Measurements from ENCODE around the gene PXK. TPM values are rescaled to one million over a fixed set of nuclear protein-coding genes. Genes with fewer than 3 reads are reported as not detected.
"Not testable (repeated sequence)": the region's sequence is repeated elsewhere in the genome, so short reads cannot be mapped to it uniquely, and the experiment has no call there.

The PXK gene
- total and polyA plus RNA-seq, 2 experiments from 2014 or later: 29.5 to 37.8 TPM

GRCh38 chr3:58290446-58290845 lies 42.2 kb upstream of the PXK start:
- DNase-seq (ENCODE audit: low spot score); H3K27ac ChIP-seq; H3K9me2 ChIP-seq (replicated peaks; ENCODE audit: insufficient read depth); H4K20me1 ChIP-seq (ENCODE audit: insufficient read depth, poor library complexity, severe bottlenecking); H3K4me2 ChIP-seq; H3K9me3 ChIP-seq (ENCODE audit: low read depth); H3K79me2 ChIP-seq; H3K27me3 ChIP-seq; H2AFZ ChIP-seq; H3K4me3 ChIP-seq; H3K4me1 ChIP-seq (ENCODE audit: insufficient read depth); H3K36me3 ChIP-seq (replicated peaks; ENCODE audit: insufficient read depth, low read depth): not testable (repeated sequence)
- 97% methylated on average over 11 of the region's 33 CpGs for WGBS (ENCODE audit: low lambda C conversion rate, missing lambda C conversion rate)

DNA sequence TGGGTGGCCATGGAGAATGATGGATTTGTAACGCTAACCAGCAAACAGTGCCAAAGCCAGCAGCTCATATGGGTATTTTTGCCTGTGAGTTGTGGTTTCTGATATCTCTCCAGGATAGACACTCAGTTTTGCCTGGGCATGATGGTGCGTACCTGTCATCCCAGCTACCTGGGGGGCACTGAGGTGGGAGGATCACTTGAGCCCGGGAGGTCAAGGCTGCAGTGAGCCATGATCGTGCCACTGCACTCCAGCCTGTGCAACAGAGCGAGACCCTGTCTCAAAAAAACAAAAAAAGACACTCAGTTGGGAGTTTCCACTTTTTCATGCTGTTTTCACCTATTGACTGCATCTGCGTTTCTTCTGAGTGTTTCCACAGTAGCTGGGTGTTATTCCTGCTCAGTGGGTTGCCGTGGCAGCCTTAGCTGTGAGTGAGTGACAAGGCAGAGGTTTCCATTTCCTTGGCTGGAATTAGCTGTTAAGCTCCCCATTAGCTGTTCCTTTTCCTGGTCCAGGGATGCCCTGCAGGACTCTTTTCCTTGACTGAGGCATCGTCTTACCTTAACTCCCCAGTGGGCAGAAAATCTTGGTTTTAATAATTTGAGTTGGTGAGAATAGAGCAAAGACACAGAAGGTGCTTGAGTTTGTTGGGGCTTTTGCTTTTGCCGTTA lies 40.9 kb upstream of the PXK start:
- WGBS (ENCODE audit: low lambda C conversion rate, missing lambda C conversion rate): 85% methylated on average over 9 of the region's 9 CpGs

GRCh38 chr3:58292866-58293265 lies 39.8 kb upstream of the PXK start:
- Histone ChIP-seq H3K27ac (no peak overlapping the region), H3K9me2 (replicated peaks; ENCODE audit: insufficient read depth) (no peaks in the 10 kb centered on the region), H3K4me3 (no peak overlapping the region), H3K4me2 (no peak overlapping the region), H3K9me3 (ENCODE audit: low read depth) (no peaks in the 10 kb centered on the region), H4K20me1 (ENCODE audit: insufficient read depth, poor library complexity, severe bottlenecking) (no peaks in the 10 kb centered on the region), H2AFZ (no peak overlapping the region), H3K36me3 (replicated peaks; ENCODE audit: insufficient read depth, low read depth) (no peaks in the 10 kb centered on the region), H3K4me1 (ENCODE audit: insufficient read depth) (no peaks in the 10 kb centered on the region), H3K27me3 (no peaks in the 10 kb centered on the region), H3K79me2 (no peaks in the 10 kb centered on the region)
- no peak for DNase-seq (ENCODE audit: low spot score)
- TF ChIP-seq EZH2 (IDR thresholded peaks at IDR 0.05; ENCODE audit: borderline replicate concordance) (no peak), EZH2phosphoT487 (IDR thresholded peaks at IDR 0.05; ENCODE audit: low read depth, severe bottlenecking, unreplicated experiment) (no peak)
- TF ChIP-seq, protein P1, sequence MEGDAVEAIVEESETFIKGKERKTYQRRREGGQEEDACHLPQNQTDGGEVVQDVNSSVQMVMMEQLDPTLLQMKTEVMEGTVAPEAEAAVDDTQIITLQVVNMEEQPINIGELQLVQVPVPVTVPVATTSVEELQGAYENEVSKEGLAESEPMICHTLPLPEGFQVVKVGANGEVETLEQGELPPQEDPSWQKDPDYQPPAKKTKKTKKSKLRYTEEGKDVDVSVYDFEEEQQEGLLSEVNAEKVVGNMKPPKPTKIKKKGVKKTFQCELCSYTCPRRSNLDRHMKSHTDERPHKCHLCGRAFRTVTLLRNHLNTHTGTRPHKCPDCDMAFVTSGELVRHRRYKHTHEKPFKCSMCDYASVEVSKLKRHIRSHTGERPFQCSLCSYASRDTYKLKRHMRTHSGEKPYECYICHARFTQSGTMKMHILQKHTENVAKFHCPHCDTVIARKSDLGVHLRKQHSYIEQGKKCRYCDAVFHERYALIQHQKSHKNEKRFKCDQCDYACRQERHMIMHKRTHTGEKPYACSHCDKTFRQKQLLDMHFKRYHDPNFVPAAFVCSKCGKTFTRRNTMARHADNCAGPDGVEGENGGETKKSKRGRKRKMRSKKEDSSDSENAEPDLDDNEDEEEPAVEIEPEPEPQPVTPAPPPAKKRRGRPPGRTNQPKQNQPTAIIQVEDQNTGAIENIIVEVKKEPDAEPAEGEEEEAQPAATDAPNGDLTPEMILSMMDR (IDR thresholded peaks at IDR 0.05; ENCODE audit: poor library complexity): no peak
- 90% methylated on average over 10 of the region's 10 CpGs for WGBS (ENCODE audit: low lambda C conversion rate, missing lambda C conversion rate)

More for the DNA sequence above, 40.9 kb upstream of the PXK start:
- no peak for TF ChIP-seq EZH2phosphoT487 (IDR thresholded peaks at IDR 0.05; ENCODE audit: low read depth, severe bottlenecking, unreplicated experiment)
- no peak for TF ChIP-seq EZH2 (IDR thresholded peaks at IDR 0.05; ENCODE audit: borderline replicate concordance)
- TF ChIP-seq, protein P1 (IDR thresholded peaks at IDR 0.05; ENCODE audit: poor library complexity): no peak
- no peak overlapping the region for H3K4me2 ChIP-seq
- no peaks in the 10 kb centered on the region for H3K27me3 ChIP-seq
- no peaks in the 10 kb centered on the region for H3K4me1 ChIP-seq (ENCODE audit: insufficient read depth)
- no peak overlapping the region for H2AFZ ChIP-seq
- no peak overlapping the region for H3K4me3 ChIP-seq
- H3K36me3 ChIP-seq (replicated peaks; ENCODE audit: insufficient read depth, low read depth): no peaks in the 10 kb centered on the region
- no peaks in the 10 kb centered on the region for H3K9me3 ChIP-seq (ENCODE audit: low read depth)
- no peaks in the 10 kb centered on the region for H4K20me1 ChIP-seq (ENCODE audit: insufficient read depth, poor library complexity, severe bottlenecking)
- no peak for DNase-seq (ENCODE audit: low spot score)
- no peaks in the 10 kb centered on the region for H3K79me2 ChIP-seq
- H3K27ac ChIP-seq: no peak overlapping the region
- no peaks in the 10 kb centered on the region for H3K9me2 ChIP-seq (replicated peaks; ENCODE audit: insufficient read depth)

DNA sequence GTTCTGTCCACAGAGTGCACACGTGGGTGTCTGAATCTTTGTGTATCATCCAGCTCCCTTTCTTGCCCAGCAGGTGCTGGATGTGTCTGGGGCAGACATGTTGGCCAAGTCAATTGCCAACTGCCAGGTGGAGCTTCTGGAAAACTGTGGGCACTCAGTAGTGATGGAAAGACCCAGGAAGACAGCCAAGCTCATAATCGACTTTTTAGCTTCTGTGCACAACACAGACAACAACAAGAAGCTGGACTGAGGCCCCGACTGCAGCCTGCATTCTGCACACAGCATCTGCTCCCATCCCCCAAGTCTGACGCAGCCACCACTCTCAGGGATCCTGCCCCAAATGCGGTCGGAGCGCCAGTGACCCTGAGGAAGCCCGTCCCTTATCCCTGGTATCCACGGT lies 39.2 kb upstream of the PXK start:
- TF ChIP-seq, protein P1 (IDR thresholded peaks at IDR 0.05; ENCODE audit: poor library complexity): no peak
- TF ChIP-seq EZH2phosphoT487 (IDR thresholded peaks at IDR 0.05; ENCODE audit: low read depth, severe bottlenecking, unreplicated experiment) (no peak), EZH2 (IDR thresholded peaks at IDR 0.05; ENCODE audit: borderline replicate concordance) (no peak)
- 85% methylated on average over 9 of the region's 9 CpGs for WGBS (ENCODE audit: low lambda C conversion rate, missing lambda C conversion rate)

More for the DNA sequence above, 39.2 kb upstream of the PXK start:
- Histone ChIP-seq H3K27me3 (no peaks in the 10 kb centered on the region), H4K20me1 (ENCODE audit: insufficient read depth, poor library complexity, severe bottlenecking) (no peaks in the 10 kb centered on the region), H2AFZ (no peak overlapping the region), H3K4me3 (no peak overlapping the region), H3K27ac (no peak overlapping the region), H3K4me1 (ENCODE audit: insufficient read depth) (no peaks in the 10 kb centered on the region), H3K9me2 (replicated peaks; ENCODE audit: insufficient read depth) (no peaks in the 10 kb centered on the region), H3K4me2 (no peak overlapping the region), H3K79me2 (no peaks in the 10 kb centered on the region), H3K36me3 (replicated peaks; ENCODE audit: insufficient read depth, low read depth) (no peaks in the 10 kb centered on the region), H3K9me3 (ENCODE audit: low read depth) (no peaks in the 10 kb centered on the region)
- no peak for DNase-seq (ENCODE audit: low spot score)

Measured in hepatocyte (in vitro differentiated cells).